HepG2 (cell line): Measurements from ENCODE around the gene ENTPD1. TPM values are rescaled to one million over a fixed set of nuclear protein-coding genes. Genes with fewer than 3 reads are reported as not detected.

Experiments used
- ATAC-seq: fragments of 200-7000 bp; cut with Tn5 transposase; 3 replicates; pipeline ENCODE4 v1.9.1; 2020; ENCODE audit warnings: mild to moderate bottlenecking, moderate library complexity
- BruUV-seq: library from RNA; stranded (reverse); fragments of 400-500 nt; replicated peaks from 2 replicates; lab custom pipeline; 2021; lab: Mats Ljungman, UMichigan
- CTCF ChIA-PET: fragments of 300-600 bp; formaldehyde crosslinking; extraction: SDS; loops from one replicate; lab custom pipeline; 2021; ENCODE audit warnings: low total read pairs, inconsistent platforms, low intra/inter-chr PET ratio; lab: Yijun Ruan, JAX
- POLR2A ChIA-PET: fragments of 350-600 bp; sonication (Branson Sonifier 250); formaldehyde crosslinking; loops from one replicate; lab custom pipeline; 2020; ENCODE audit warnings: antibody characterized with exemption, inconsistent platforms; lab: Yijun Ruan, JAX
- DNase-seq: peaks from one replicate; pipeline ENCODE4 v3.0.0-alpha.2; 2015; ENCODE audit warnings: low spot score
- FAIRE-seq: peaks from 3 replicates; lab custom pipeline; 2011; peaks lifted over from hg19 to GRCh38; lab: Jason Lieb, UNC
- H2AFZ ChIP-seq: one replicate; pipeline ENCODE4 v1.6.1; 2011; ENCODE audit warnings: low read length, inconsistent platforms
- H3K27ac ChIP-seq: fragments of 300-600 bp; 3 replicates; pipeline ENCODE4 v1.8.0; 2011; ENCODE audit warnings: mixed run types, mild to moderate bottlenecking, mixed read lengths, low read length, inconsistent platforms; ENCODE audit not compliant: insufficient read depth; ENCODE audit errors: extremely low read length
- H3K27me3 ChIP-seq, 2 experiments: fragments of 200-600 bp in 1 of 2; 2 replicates in 1 of 2; 3 replicates in 1 of 2; pipeline versions ENCODE4 v1.6.0 to v1.8.0; 2011; ENCODE audit warnings: low read length in 2 of 2, mild to moderate bottlenecking in 2 of 2, moderate library complexity in 2 of 2, inconsistent platforms in 1 of 2; ENCODE audit not compliant: insufficient read depth in 2 of 2, control insufficient read depth in 1 of 2
- H3K36me3 ChIP-seq, 2 experiments: fragments of 200-600 bp in 1 of 2; replicated peaks in 1 of 2; 2 replicates in 1 of 2; 3 replicates in 1 of 2; pipeline versions ENCODE4 v1.5.1 to v1.8.0; 2011; ENCODE audit warnings: low read length in 2 of 2, inconsistent platforms in 1 of 2; ENCODE audit not compliant: insufficient read depth in 2 of 2, control insufficient read depth in 1 of 2
- H3K4me1 ChIP-seq: 2 replicates; pipeline ENCODE4 v1.5.1; 2012; ENCODE audit warnings: low read length, inconsistent platforms; ENCODE audit not compliant: insufficient read depth
- H3K4me2 ChIP-seq: 2 replicates; pipeline ENCODE4 v1.6.0; 2011; ENCODE audit warnings: low read depth, low read length, inconsistent platforms
- H3K4me3 ChIP-seq, 3 experiments: fragments of 200-600 bp in 1 of 3; sonication (generic), shearing (Covaris generic) in 1 of 3; replicated peaks in 1 of 3; 2 replicates each; pipeline ENCODE4 v1.5.1; 2011 to 2016; ENCODE audit warnings: low read length in 3 of 3, inconsistent platforms in 2 of 3, low read depth in 2 of 3, mild to moderate bottlenecking in 2 of 3, control low read depth in 1 of 3, mixed read lengths in 1 of 3; ENCODE audit not compliant: insufficient read depth in 1 of 3
- H3K79me2 ChIP-seq: one replicate; pipeline ENCODE4 v1.6.1; 2011; ENCODE audit warnings: low read length, inconsistent platforms; ENCODE audit not compliant: insufficient read depth
- H3K9ac ChIP-seq: 2 replicates; pipeline ENCODE4 v1.6.0; 2011; ENCODE audit warnings: mild to moderate bottlenecking, low read depth, low read length, inconsistent platforms; ENCODE audit not compliant: insufficient read depth
- H3K9me3 ChIP-seq: 2 replicates; pipeline ENCODE4 v1.5.1; 2012; ENCODE audit warnings: mild to moderate bottlenecking, low read length
- H4K20me1 ChIP-seq: 2 replicates; pipeline ENCODE4 v1.6.0; 2011; ENCODE audit warnings: inconsistent platforms, mild to moderate bottlenecking, low read length, moderate library complexity; ENCODE audit not compliant: insufficient read depth
- ATRX ChIP-seq: sonication (generic); formaldehyde crosslinking; IDR thresholded peaks from 2 replicates; pipeline ENCODE4 v1.4.0; 2020; ENCODE audit warnings: missing genetic modification reagents, borderline replicate concordance
- EZH2 ChIP-seq: conservative IDR thresholded peaks from 2 replicates; pipeline ENCODE4 v1.6.1; 2012; ENCODE audit warnings: mild to moderate bottlenecking, low read depth, low read length, moderate library complexity
- KIAA2018 ChIP-seq: sonication (generic); formaldehyde crosslinking; IDR thresholded peaks from 2 replicates; pipeline ENCODE4 v1.5.0; 2020; ENCODE audit warnings: mild to moderate bottlenecking, missing genetic modification reagents, borderline replicate concordance
- KLF16 ChIP-seq, 2 experiments: sonication (generic) in 1 of 2; formaldehyde crosslinking in 1 of 2; IDR thresholded peaks; 2 replicates each; pipeline versions ENCODE4 v1.6.1 to v1.8.0; 2016 to 2023; ENCODE audit warnings: missing genetic modification reagents in 2 of 2, missing compliant biosample characterization in 1 of 2
- SAP130 ChIP-seq: IDR thresholded peaks from 2 replicates; pipeline ENCODE4 v1.6.1; 2016; ENCODE audit warnings: low read depth
- SATB2 ChIP-seq: sonication (generic); formaldehyde crosslinking; IDR thresholded peaks from 2 replicates; pipeline ENCODE4 v1.5.0; 2020; ENCODE audit warnings: missing genetic modification reagents
- SRF ChIP-seq: IDR thresholded peaks from 2 replicates; pipeline ENCODE4 v1.6.1; 2011; ENCODE audit warnings: mild to moderate bottlenecking, low read depth, low read length, moderate library complexity
- ZFP82 ChIP-seq: sonication (generic); formaldehyde crosslinking; IDR thresholded peaks from 2 replicates; pipeline ENCODE4 v1.5.1; 2020; ENCODE audit warnings: mild to moderate bottlenecking, missing genetic modification reagents, borderline replicate concordance
- ZFP90 ChIP-seq: sonication (generic); formaldehyde crosslinking; IDR thresholded peaks from 2 replicates; pipeline ENCODE4 v1.8.0; 2022; ENCODE audit warnings: missing genetic modification reagents, mild to moderate bottlenecking, inconsistent platforms, borderline replicate concordance
- ZNF251 ChIP-seq: sonication (generic); formaldehyde crosslinking; IDR thresholded peaks from 2 replicates; pipeline ENCODE4 v1.9.0; 2021; ENCODE audit warnings: mild to moderate bottlenecking, missing genetic modification reagents
- ZNF296 ChIP-seq: sonication (generic); formaldehyde crosslinking; conservative IDR thresholded peaks from 2 replicates; pipeline ENCODE4 v1.5.0; 2020; ENCODE audit warnings: mild to moderate bottlenecking, missing genetic modification reagents
- WGBS: methylation state at CpG from one replicate; pipeline ENCODE4 v1.1.6; 2017; ENCODE audit warnings: low lambda C conversion rate; 5-methylcytosine and 5-hydroxymethylcytosine counted together
- in situ Hi-C: cut with HindIII; loops from 2 replicates; pipeline ENCODE4 v1.10.0; 2017; ENCODE audit warnings: low pct_unique_long_range_greater_than_20kb; ENCODE audit not compliant: extremely low pct_ligation_motif_present
- intact Hi-C: fragments of 100-400 bp; cut with micrococcal nuclease; formaldehyde crosslinking; loops from one replicate; pipeline ENCODE4 v1.10.0; 2022; ENCODE audit not compliant: unreplicated experiment
- polyA plus RNA-seq, 8 experiments: library from polyadenylated mRNA; depleted of rRNA in 3 of 8; stranded (reverse) in 7 of 8; unstranded in 1 of 8; fragments of >200 nt; fragmentation: Illumina TruSeq in 4 of 8; extraction: Trizol in 4 of 8; gene quantifications; 2 replicates each; pipeline versions ENCODE4 v1.2.1 to v1.2.3, GENCODE V29; 2011 to 2016; ENCODE audit warnings: low read depth in 4 of 8, missing spikeins in 1 of 8, mixed read lengths in 1 of 8; ENCODE audit not compliant: insufficient read depth in 1 of 8
- total RNA-seq, 5 experiments: library from RNA; depleted of rRNA; stranded (reverse); fragments of >200 nt; fragmentation: Illumina TruSeq; extraction: Trizol; gene quantifications; 2 replicates each; pipeline ENCODE4 v1.2.3, GENCODE V29; 2016; ENCODE audit warnings: low read depth in 1 of 5
- TF ChIP-seq, protein P1 (sequence below): sonication (generic); formaldehyde crosslinking; IDR thresholded peaks from 2 replicates; pipeline ENCODE4 v1.5.1; 2020; ENCODE audit warnings: missing genetic modification reagents, mild to moderate bottlenecking, borderline replicate concordance

Gene ENTPD1
- total and polyA plus RNA-seq, 2 of the 13 experiments (the other 11 are each of a cell fraction or from before 2014, with no cell fraction given): 0.07 TPM

DNA sequence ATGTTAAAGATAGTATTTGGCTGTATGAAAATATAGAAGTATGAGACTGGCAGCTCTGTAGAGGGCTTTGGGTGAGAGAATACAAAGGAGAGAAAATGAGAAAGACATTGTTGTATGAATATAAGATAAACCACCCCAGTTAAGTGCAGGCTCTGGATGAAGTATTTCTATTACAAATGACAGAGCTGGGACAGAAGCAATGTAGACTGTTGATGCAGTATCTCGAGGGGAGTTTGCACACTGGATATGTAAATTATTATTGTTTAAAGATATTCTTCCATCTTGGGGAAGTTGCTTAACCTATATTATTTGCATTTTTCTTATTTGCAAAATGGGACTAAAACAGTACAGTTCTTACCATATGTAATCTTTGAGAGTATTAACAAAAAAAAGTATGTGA is 31.5 kb downstream of the ENTPD1 start:
- ChIA-PET POLR2A (no interaction called here), CTCF (no interaction called here)
- DNase-seq: no peak
- H3K36me3 ChIP-seq: no peaks in the 10 kb centered on the region
- no peak overlapping the region for H2AFZ ChIP-seq
- H3K9me3 ChIP-seq: no peaks in the 10 kb centered on the region
- ATAC-seq: no peak
- peaks cover 11% of the 10 kb centered on the region for H3K4me1 ChIP-seq
- intact Hi-C loops: no loop called here
- H4K20me1 ChIP-seq: no peaks in the 10 kb centered on the region
- no peak for TF ChIP-seq SATB2 (CRISPR knock-in tag)
- no peak for TF ChIP-seq EZH2
- no peak for TF ChIP-seq KIAA2018 (CRISPR knock-in tag)
- TF ChIP-seq KLF16 (CRISPR knock-in tag; IDR thresholded peaks at IDR 0.05): no peak
- no peak for TF ChIP-seq ZNF296 (CRISPR knock-in tag)
- no peak for TF ChIP-seq SAP130 (CRISPR knock-in tag)
- no peak for TF ChIP-seq ZFP90 (CRISPR knock-in tag)
- TF ChIP-seq SRF: no peak
- no peak for TF ChIP-seq ATRX (CRISPR knock-in tag)
- no peak for TF ChIP-seq ZNF251 (CRISPR knock-in tag)
- TF ChIP-seq ZFP82 (CRISPR knock-in tag): no peak
- TF ChIP-seq, protein P1, sequence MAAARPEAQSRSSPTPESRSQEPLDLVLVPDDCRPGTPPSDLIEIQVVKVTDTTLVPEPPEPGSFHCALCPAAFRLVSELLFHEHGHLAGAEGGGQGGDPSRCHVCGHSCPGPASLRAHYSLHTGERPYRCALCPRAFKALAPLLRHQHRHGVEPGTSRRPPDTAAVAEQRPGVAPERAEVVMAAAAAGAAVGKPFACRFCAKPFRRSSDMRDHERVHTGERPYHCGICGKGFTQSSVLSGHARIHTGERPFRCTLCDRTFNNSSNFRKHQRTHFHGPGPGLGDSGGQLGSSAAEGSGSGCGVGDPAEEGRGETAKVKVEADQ: no peak
- TF ChIP-seq, all 625 proteins: peak for 0
- no TSS peak for BruUV-seq
- FAIRE-seq: no peak
- in situ Hi-C loops: no loop called here
- Histone ChIP-seq H3K4me2 (no peak overlapping the region), H3K27me3 (peaks cover 0 to 8% of the 10 kb centered on the region in 2 experiments; a peak in 4 of 5 replicates), H3K79me2 (no peaks in the 10 kb centered on the region), H3K27ac (no peak overlapping the region), H3K9ac (no peak overlapping the region), H3K4me3 (no peak overlapping the region)
- 0% methylated on average over 1 of the region's 1 CpG for WGBS
